Islet of Langerhans (tissue), 1 donor: Measurements from ENCODE around the gene SLC2A6.

Source experiments
- FAIRE-seq: peaks from one replicate; lab custom pipeline; 2011; peaks lifted over from hg19 to GRCh38; lab: Jason Lieb, UNC

Gene SLC2A6

GRCh38 chr9:133496861-133497842 lies 18.3 kb upstream of the SLC2A6 start:
- no peak for FAIRE-seq

GRCh38 chr9:133495327-133496293 lies 16.7 kb upstream of the SLC2A6 start:
- FAIRE-seq: no peak

GRCh38 chr9:133494636-133495326 lies 15.9 kb upstream of the SLC2A6 start:
- no peak for FAIRE-seq

- FAIRE-seq: no peak
Measured at GRCh38 chr9:133493845-133494540, 15.1 kb upstream of the SLC2A6 start.

- FAIRE-seq: no peak
Measured at GRCh38 chr9:133493428-133493827, 14.5 kb upstream of the SLC2A6 start.

GRCh38 chr9:133492061-133493021 lies 13.4 kb upstream of the SLC2A6 start:
- FAIRE-seq: no peak

GRCh38 chr9:133491656-133491925 lies 12.7 kb upstream of the SLC2A6 start:
- no peak for FAIRE-seq

- no peak for FAIRE-seq
Measured at GRCh38 chr9:133490865-133491655, 12.2 kb upstream of the SLC2A6 start.

- FAIRE-seq: no peak
Measured at GRCh38 chr9:133490201-133490681, 11.3 kb upstream of the SLC2A6 start.

GRCh38 chr9:133489253-133490190 lies 10.6 kb upstream of the SLC2A6 start:
- no peak for FAIRE-seq

- FAIRE-seq: no peak
Measured at GRCh38 chr9:133488686-133489252, 9.9 kb upstream of the SLC2A6 start.

- no peak for FAIRE-seq
Measured at GRCh38 chr9:133487331-133487725, 8.4 kb upstream of the SLC2A6 start.

- FAIRE-seq: no peak
Measured at GRCh38 chr9:133485531-133486260, 6.8 kb upstream of the SLC2A6 start.

- no peak for FAIRE-seq
Measured at GRCh38 chr9:133484671-133485437, 6.0 kb upstream of the SLC2A6 start.

GRCh38 chr9:133483611-133484010 lies 4.7 kb upstream of the SLC2A6 start:
- no peak for FAIRE-seq

GRCh38 chr9:133477992-133478850 lies 678 bp downstream of the SLC2A6 start:
- no peak for FAIRE-seq
